Sigmoid colon (tissue), 7 donors: ENCODE measurements around the gene MRPS7. TPM values are rescaled to one million over a fixed set of nuclear protein-coding genes. Genes with fewer than 3 reads are reported as not detected.

Experiments
- DNase-seq: peaks from one replicate; pipeline ENCODE4 v3.0.0-alpha.2; 2019
- H3K27ac ChIP-seq, 4 donors: fragments of 200-600 bp; sonication (generic); one replicate each; pipeline ENCODE4 v1.5.1; 2016 to 2019; ENCODE audit warnings: mild to moderate bottlenecking in 1 of 4
- H3K27me3 ChIP-seq, 3 donors: fragments of 200-600 bp; sonication (generic); one replicate each; pipeline ENCODE4 v1.5.1; 2019; ENCODE audit warnings: mild to moderate bottlenecking in 1 of 3
- H3K36me3 ChIP-seq, 4 donors: fragments of 200-600 bp; sonication (generic); one replicate each; pipeline ENCODE4 v1.5.1; 2016 to 2019
- H3K4me1 ChIP-seq, 4 donors: fragments of 200-600 bp; sonication (generic); one replicate each; pipeline ENCODE4 v1.5.1; 2017 to 2019
- H3K4me3 ChIP-seq, 4 donors: fragments of 200-600 bp; sonication (generic); one replicate each; pipeline ENCODE4 v1.5.1; 2017 to 2019; ENCODE audit warnings: mild to moderate bottlenecking in 2 of 4, moderate library complexity in 1 of 4
- H3K9me3 ChIP-seq, 4 donors: fragments of 200-600 bp in 3 of 4; sonication (generic) in 3 of 4; one replicate each; pipeline versions ENCODE4 v1.5.1 to v1.6.1; 2013 to 2019
- EP300 ChIP-seq, 4 donors: sonication (generic); formaldehyde crosslinking; IDR thresholded peaks; one replicate each; pipeline ENCODE4 v1.6.1; 2017; ENCODE audit warnings: antibody characterized with exemption in 4 of 4
- POLR2A ChIP-seq, 2 donors: fragments of 450-650 bp; IDR thresholded peaks; one replicate each; pipeline ENCODE4 v1.6.1; 2016; ENCODE audit warnings: antibody characterized with exemption in 2 of 2, mild to moderate bottlenecking in 2 of 2, moderate library complexity in 2 of 2
- POLR2AphosphoS5 ChIP-seq, 4 donors: sonication (generic); formaldehyde crosslinking; IDR thresholded peaks; one replicate each; pipeline ENCODE4 v1.6.1; 2017; ENCODE audit warnings: antibody characterized with exemption in 4 of 4
- WGBS, 2 donors: extraction: QIAGEN DNeasy Blood & Tissue Kit; methylation state at CpG; one replicate each; pipeline ENCODE4 v1.1.7; 2013; 5-methylcytosine and 5-hydroxymethylcytosine counted together
- intact Hi-C: fragments of 100-400 bp; cut with DNase I; formaldehyde crosslinking; loops from one replicate; pipeline ENCODE4 v1.15.1; 2023
- polyA plus RNA-seq, 3 donors: library from polyadenylated mRNA; stranded (reverse); fragments of 200-250 nt; gene quantifications; one replicate each; pipeline ENCODE4 v1.2.3, GENCODE V29; 2013
- total RNA-seq, 4 donors: library from RNA; depleted of rRNA; stranded (reverse); fragments of >200 nt; gene quantifications; one replicate each; pipeline ENCODE4 v1.1.0, GENCODE V29; 2016
- TF ChIP-seq, protein P1 (sequence below), 4 experiments: fragments of 450-650 bp in 3 of 4; fragments of 200-600 bp in 1 of 4; IDR thresholded peaks; one replicate each; pipeline ENCODE4 v1.5.1; 2016 to 2019; ENCODE audit warnings: antibody characterized with exemption in 4 of 4, mild to moderate bottlenecking in 3 of 4, moderate library complexity in 2 of 4
- donor health status: healthy with polysubstance abuse.
- donor health status: Bipolar disorder and iron deficiency.
- donor health status: healthy.

The MRPS7 gene
- total and polyA plus RNA-seq, 7 donors: 26.6 to 96.4 (median 51.5) TPM

DNA sequence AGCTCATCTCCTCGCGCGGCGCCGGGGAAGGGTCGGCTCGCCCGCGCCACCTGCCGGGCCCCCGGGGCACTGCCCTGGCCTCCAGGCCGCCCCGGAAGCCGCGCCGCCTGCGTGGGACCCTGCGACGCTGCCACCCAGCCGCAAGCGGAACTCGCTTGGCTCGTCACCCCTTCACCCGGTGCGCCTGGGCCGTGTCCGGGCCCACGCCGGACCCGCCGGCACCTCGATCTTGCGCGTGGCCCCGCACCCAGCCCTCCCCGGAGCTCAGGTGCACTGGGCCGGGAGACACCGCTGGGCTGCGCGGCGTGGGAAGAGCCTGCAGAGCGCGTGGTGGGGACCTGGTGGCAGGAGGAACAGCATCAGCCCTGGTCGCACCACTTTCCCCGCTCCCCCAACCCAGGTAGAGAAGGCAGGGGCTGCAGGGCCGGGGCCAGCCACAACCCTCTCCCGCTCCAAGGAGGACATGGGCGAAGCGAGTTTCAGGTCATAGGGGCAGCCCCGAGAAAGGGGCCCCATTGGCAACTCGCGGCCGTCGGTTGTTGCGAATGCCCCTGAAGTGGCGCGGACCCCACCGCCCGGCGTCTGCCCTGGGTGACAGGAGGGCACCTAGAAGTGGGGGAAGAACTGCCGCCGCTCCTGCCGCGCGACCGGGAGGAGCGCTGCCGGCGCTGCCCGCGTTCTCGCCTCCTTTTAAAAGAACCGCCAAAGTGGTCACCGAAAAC is 9.7 kb downstream of the MRPS7 start:
- Histone ChIP-seq H3K27ac (peak overlapping the region; percentile 94 to 99 (median 96)), H3K36me3 (peaks cover 0 to 9% (median 7%) of the 10 kb centered on the region in 4 donors), H3K27me3 (no peaks in the 10 kb centered on the region), H3K9me3 (no peaks in the 10 kb centered on the region), H3K4me3 (peak overlapping the region; percentile 47 to 89 (median 82)), H3K4me1 (peaks cover 0 to 32% (median 25%) of the 10 kb centered on the region in 4 donors)
- TF ChIP-seq EP300 (IDR thresholded peaks at IDR 0.05) (no peak), POLR2A (IDR thresholded peaks at IDR 0.05) (no peak), POLR2AphosphoS5 (IDR thresholded peaks at IDR 0.05) (peak in 1 of 4 donors; percentile 17)
- TF ChIP-seq, protein P1, sequence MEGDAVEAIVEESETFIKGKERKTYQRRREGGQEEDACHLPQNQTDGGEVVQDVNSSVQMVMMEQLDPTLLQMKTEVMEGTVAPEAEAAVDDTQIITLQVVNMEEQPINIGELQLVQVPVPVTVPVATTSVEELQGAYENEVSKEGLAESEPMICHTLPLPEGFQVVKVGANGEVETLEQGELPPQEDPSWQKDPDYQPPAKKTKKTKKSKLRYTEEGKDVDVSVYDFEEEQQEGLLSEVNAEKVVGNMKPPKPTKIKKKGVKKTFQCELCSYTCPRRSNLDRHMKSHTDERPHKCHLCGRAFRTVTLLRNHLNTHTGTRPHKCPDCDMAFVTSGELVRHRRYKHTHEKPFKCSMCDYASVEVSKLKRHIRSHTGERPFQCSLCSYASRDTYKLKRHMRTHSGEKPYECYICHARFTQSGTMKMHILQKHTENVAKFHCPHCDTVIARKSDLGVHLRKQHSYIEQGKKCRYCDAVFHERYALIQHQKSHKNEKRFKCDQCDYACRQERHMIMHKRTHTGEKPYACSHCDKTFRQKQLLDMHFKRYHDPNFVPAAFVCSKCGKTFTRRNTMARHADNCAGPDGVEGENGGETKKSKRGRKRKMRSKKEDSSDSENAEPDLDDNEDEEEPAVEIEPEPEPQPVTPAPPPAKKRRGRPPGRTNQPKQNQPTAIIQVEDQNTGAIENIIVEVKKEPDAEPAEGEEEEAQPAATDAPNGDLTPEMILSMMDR (IDR thresholded peaks at IDR 0.05): peak; percentile 23 to 74 (median 34)
- WGBS, 2 donors: 0% methylated on average over 74 of the region's 74 CpGs
- intact Hi-C loops: loop anchor here (2.0 to 5.0 kb wide), 3 partner anchors 17 to 246 kb away; partner anchors contain the start of genes CASKIN2, GRB2, SLC25A19 and TSEN54
- DNase-seq: peak; percentile 86

DNA sequence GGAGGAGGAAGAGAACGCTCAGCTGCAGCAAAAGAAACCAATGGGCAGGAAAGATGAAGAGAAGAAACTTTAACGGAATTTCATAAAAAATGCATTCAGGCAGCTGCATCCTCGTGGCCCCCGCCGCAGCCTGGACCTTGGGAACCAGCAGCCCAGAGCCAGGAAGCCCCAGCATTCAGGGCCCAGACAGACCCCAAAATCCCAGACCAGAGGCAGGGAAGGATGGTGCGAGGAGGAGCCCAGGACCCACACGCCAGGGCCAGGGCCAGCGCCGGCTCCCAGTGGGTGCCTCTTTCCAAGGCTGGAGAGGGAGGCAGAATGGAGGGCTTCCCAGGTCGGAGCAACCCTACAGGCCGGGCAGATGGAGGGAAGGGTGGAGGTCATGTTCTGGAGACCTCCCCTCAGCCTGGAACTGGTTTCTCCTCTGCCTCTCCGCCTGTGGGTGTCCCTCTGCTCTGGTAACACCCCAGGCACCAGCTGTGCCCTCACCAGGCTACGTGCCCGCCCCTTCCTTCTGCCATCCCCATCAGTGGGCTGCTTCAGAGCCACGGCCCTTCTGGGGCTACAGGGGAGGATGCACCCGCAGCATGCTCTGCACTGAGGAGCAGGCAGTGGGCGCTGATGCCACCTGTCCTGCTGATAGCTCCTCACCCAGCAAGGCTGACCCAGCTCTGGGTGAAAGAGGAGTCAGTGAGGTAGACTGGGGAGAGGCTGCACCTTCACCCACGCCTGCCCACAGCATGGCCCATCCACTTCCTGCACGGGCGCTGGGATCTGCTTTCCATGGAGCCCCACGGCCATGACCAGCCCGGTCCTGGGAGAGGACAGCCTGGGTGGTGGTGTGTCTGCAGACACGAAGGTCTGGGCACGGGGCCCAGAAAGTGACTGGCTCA is 10.5 kb downstream of the MRPS7 start:
- Histone ChIP-seq H3K36me3 (peaks cover 0 to 4% (median under 1%) of the 10 kb centered on the region in 4 donors), H3K4me1 (peaks cover 0 to 32% (median 25%) of the 10 kb centered on the region in 4 donors), H3K9me3 (no peaks in the 10 kb centered on the region), H3K27ac (peak overlapping the region; percentile 94 to 99 (median 96)), H3K4me3 (peak overlapping the region; percentile 47 to 89 (median 82)), H3K27me3 (no peaks in the 10 kb centered on the region)
- peak; percentile 86 for DNase-seq
- intact Hi-C loops: loop anchor here (2.0 to 5.0 kb wide), 3 partner anchors 17 to 245 kb away; partner anchors contain the start of genes CASKIN2, GRB2, SLC25A19 and TSEN54
- 51 to 55% methylated on average over 24 of the region's 24 CpGs for WGBS, 2 donors
- TF ChIP-seq POLR2A (IDR thresholded peaks at IDR 0.05): no peak
- no peak for TF ChIP-seq POLR2AphosphoS5 (IDR thresholded peaks at IDR 0.05)
- TF ChIP-seq, protein P1 (IDR thresholded peaks at IDR 0.05): no peak
- no peak for TF ChIP-seq EP300 (IDR thresholded peaks at IDR 0.05)

DNA sequence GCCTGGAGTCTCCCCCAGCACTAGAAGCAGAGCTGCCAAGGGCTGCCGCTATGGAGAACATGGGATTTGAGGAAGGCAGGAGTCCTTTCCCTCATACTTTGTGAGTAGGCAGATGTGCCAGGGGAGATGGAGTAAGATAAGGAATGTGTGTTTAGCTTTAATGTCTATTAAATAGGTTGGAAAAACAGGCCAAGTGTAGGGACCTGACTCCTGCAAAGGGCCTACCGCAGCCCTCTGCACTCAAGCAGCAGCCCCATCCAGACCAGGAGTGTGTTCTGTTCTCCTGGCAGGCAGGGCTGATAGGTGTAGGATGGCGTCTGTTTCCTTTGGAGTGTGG is 11.1 kb downstream of the MRPS7 start:
- peaks cover 0 to 32% (median 25%) of the 10 kb centered on the region in 4 donors for H3K4me1 ChIP-seq
- 83 to 90% methylated on average over 3 of the region's 3 CpGs for WGBS, 2 donors
- H3K9me3 ChIP-seq: no peaks in the 10 kb centered on the region
- peak overlapping the region in 3 of 4 donors; percentile 37 to 96 (median 94) for H3K27ac ChIP-seq
- no peak for TF ChIP-seq POLR2AphosphoS5 (IDR thresholded peaks at IDR 0.05)
- no peak for TF ChIP-seq EP300 (IDR thresholded peaks at IDR 0.05)
- TF ChIP-seq POLR2A (IDR thresholded peaks at IDR 0.05): no peak
- TF ChIP-seq, protein P1 (IDR thresholded peaks at IDR 0.05): no peak
- no peaks in the 10 kb centered on the region for H3K27me3 ChIP-seq
- H3K4me3 ChIP-seq: no peak overlapping the region
- DNase-seq: no peak
- intact Hi-C loops: loop anchor here (5.0 kb wide), 2 partner anchors 134 to 244 kb away; partner anchors contain the start of genes CASKIN2, GRB2 and TSEN54
- peaks cover 0 to 8% (median under 1%) of the 10 kb centered on the region in 4 donors for H3K36me3 ChIP-seq

DNA sequence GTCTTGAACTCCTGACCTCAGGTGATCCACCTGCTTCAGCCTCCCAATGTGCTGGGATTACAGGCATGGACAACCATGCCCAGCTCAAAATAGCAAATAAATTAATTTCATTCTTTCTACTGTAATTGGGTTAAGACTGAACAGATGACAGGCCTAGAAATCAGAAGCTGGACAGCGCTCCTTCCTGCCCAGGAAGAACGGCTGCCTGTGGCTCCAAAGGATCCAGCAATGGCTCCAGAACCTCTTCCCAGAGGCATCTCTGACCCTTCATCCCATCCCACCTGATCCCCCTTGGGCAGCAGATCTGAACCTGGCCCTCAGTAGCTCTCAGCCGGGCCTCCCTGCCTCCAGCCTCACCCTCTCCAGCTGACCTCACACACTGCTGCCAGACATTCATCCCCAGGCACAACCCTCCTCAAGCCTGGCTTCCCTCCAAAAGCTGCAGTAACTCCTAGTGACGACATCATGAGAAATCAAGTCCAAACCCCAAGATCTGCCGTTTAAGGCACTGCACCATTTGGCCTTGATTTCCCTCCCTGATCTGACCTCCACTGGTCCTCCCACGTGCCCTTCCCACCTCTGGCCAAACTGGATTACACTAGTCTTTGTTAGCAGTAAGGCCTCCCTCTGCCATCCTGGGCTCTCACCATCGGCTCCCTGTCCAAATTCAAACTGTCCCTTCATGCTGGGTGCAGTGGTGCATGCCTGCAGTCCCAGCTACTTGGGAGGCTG is 12.5 kb downstream of the MRPS7 start:
- Histone ChIP-seq H3K36me3 (peaks cover 0 to 16% (median 2%) of the 10 kb centered on the region in 4 donors), H3K9me3 (no peaks in the 10 kb centered on the region), H3K27ac (no peak overlapping the region), H3K4me3 (no peak overlapping the region), H3K27me3 (no peaks in the 10 kb centered on the region), H3K4me1 (peaks cover 0 to 32% (median 25%) of the 10 kb centered on the region in 4 donors)
- WGBS, 2 donors: 73 to 80% methylated on average over 7 of the region's 7 CpGs
- no peak for TF ChIP-seq POLR2AphosphoS5 (IDR thresholded peaks at IDR 0.05)
- no peak for TF ChIP-seq POLR2A (IDR thresholded peaks at IDR 0.05)
- TF ChIP-seq, protein P1 (IDR thresholded peaks at IDR 0.05): no peak
- TF ChIP-seq EP300 (IDR thresholded peaks at IDR 0.05): no peak
- intact Hi-C loops: loop anchor here (5.0 kb wide), 2 partner anchors 133 to 243 kb away; partner anchors contain the start of genes CASKIN2, GRB2 and TSEN54
- DNase-seq: no peak
